HepG2 (cell line): Measurements from ENCODE around the gene CSKMT. TPM values are rescaled to one million over a fixed set of nuclear protein-coding genes. Genes with fewer than 3 reads are reported as not detected.

Source experiments
- DBP ChIP-seq: sonication (generic); formaldehyde crosslinking; IDR thresholded peaks from 2 replicates; pipeline ENCODE4 v1.4.0; 2020; ENCODE audit warnings: missing genetic modification reagents; ENCODE audit errors: not compliant biosample characterization
- ETV5 ChIP-seq: IDR thresholded peaks from 2 replicates; pipeline ENCODE4 v1.6.1; 2018; ENCODE audit warnings: missing biosample characterization, missing genetic modification reagents, inconsistent platforms, borderline replicate concordance
- ZBTB2 ChIP-seq: sonication (generic); formaldehyde crosslinking; IDR thresholded peaks from 2 replicates; pipeline ENCODE4 v1.8.0; 2022; ENCODE audit warnings: low read depth, missing genetic modification reagents
- ZNF232 ChIP-seq: sonication (generic); formaldehyde crosslinking; IDR thresholded peaks from 2 replicates; pipeline ENCODE4 v1.4.0; 2020; ENCODE audit warnings: missing genetic modification reagents, borderline replicate concordance
- ZNF235 ChIP-seq: sonication (generic); formaldehyde crosslinking; IDR thresholded peaks from 2 replicates; pipeline ENCODE4 v1.8.1; 2023; ENCODE audit warnings: mild to moderate bottlenecking, missing genetic modification reagents, borderline replicate concordance
- ZNF33A ChIP-seq: sonication (generic); formaldehyde crosslinking; IDR thresholded peaks from 2 replicates; pipeline ENCODE4 v1.5.1; 2020; ENCODE audit warnings: missing genetic modification reagents, mild to moderate bottlenecking, moderate library complexity, borderline replicate concordance
- polyA plus RNA-seq, 8 experiments: library from polyadenylated mRNA; depleted of rRNA in 3 of 8; stranded (reverse) in 7 of 8; unstranded in 1 of 8; fragments of >200 nt; fragmentation: Illumina TruSeq in 4 of 8; extraction: Trizol in 4 of 8; gene quantifications; 2 replicates each; pipeline versions ENCODE4 v1.2.1 to v1.2.3, GENCODE V29; 2011 to 2016; ENCODE audit warnings: low read depth in 4 of 8, missing spikeins in 1 of 8, mixed read lengths in 1 of 8; ENCODE audit not compliant: insufficient read depth in 1 of 8
- total RNA-seq, 5 experiments: library from RNA; depleted of rRNA; stranded (reverse); fragments of >200 nt; fragmentation: Illumina TruSeq; extraction: Trizol; gene quantifications; 2 replicates each; pipeline ENCODE4 v1.2.3, GENCODE V29; 2016; ENCODE audit warnings: low read depth in 1 of 5
- TF ChIP-seq, protein P1 (sequence below): sonication (generic); formaldehyde crosslinking; IDR thresholded peaks from 2 replicates; pipeline ENCODE4 v1.9.0; 2021; ENCODE audit warnings: missing genetic modification reagents, mild to moderate bottlenecking, borderline replicate concordance

Gene CSKMT
- total and polyA plus RNA-seq, 2 of the 13 experiments (the other 11 are each of a cell fraction or from before 2014, with no cell fraction given): 7.6 to 31.8 TPM

DNA sequence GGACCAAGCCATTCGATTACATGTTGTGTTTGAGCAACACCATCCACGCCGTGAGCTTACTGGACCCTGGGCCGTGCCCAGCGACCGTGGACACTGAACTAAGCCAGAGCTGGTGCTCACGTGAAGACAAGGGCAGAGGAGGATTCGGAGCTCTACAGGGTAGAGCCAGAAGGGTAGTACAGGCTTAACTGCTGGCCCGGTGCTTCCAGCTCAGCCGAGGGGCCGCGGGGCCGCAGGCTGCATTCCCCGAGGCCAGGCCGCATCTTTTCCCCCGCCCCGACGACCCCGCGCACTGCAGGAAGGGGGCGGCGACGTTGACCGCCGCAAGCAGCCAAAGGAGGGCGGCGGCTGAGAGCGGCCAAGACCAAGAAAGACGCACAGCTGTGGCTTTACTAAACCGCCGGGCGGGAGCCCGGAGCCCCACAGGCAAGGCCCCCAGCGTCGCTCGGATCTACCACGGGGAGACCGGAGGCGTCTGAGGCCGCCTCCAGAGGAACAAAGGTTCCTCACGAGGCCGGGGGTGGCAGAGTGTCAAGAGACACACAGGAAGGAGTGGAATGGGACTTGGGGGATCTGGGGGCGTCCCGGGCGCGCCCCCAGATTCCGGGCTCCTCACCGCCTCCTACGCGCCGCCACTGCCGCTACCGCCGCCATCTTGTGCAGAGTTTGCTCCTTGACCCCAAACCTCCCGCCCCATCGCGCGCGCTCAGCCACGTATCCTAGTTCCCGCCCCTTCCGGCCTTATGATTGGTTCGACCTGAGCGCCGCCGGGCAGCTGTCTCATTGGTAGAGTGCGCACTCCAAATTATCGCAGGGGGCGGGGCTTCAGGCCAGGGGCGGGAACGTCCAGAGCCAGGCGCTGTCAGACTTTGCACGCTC is 18.9 kb upstream of the CSKMT start, which contains the start of gene GANAB (continued):
- TF ChIP-seq ZBTB2 (CRISPR knock-in tag) (peak; percentile 54; the same call in 1 of the 2 replicates), ETV5 (CRISPR knock-in tag) (peak; percentile 53; the same call in 1 of the 2 replicates), DBP (CRISPR knock-in tag) (no peak), ZNF33A (CRISPR knock-in tag) (0 out of 2 replicates have a peak, but pooled peaks have one; percentile 16), ZNF235 (0 out of 2 replicates have a peak, but pooled peaks have one; percentile 73), ZNF232 (CRISPR knock-in tag) (0 out of 2 replicates have a peak, but pooled peaks have one; percentile 10)
- TF ChIP-seq, protein P1, sequence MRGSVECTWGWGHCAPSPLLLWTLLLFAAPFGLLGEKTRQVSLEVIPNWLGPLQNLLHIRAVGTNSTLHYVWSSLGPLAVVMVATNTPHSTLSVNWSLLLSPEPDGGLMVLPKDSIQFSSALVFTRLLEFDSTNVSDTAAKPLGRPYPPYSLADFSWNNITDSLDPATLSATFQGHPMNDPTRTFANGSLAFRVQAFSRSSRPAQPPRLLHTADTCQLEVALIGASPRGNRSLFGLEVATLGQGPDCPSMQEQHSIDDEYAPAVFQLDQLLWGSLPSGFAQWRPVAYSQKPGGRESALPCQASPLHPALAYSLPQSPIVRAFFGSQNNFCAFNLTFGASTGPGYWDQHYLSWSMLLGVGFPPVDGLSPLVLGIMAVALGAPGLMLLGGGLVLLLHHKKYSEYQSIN (CRISPR knock-in tag): no peak
